Mammary epithelial cell (primary cell): ENCODE data around the gene TMEM63A.
A peak's percentile ranks its signal among the peaks of the same experiment; 100 is the strongest.

Experiments
- CTCF ChIP-seq, 2 donors: IDR thresholded peaks in 1 of 2; conservative IDR thresholded peaks in 1 of 2; 2 replicates each; pipeline ENCODE4 v1.5.1; 2011 to 2012; ENCODE audit warnings: inconsistent platforms in 2 of 2, low read length in 2 of 2, mild to moderate bottlenecking in 2 of 2, control low read depth in 1 of 2, low read depth in 1 of 2; ENCODE audit not compliant: insufficient read depth in 1 of 2; ENCODE audit errors: extremely low read depth in 1 of 2
- EZH2 ChIP-seq: IDR thresholded peaks from 2 replicates; pipeline ENCODE4 v1.6.1; 2012; ENCODE audit warnings: low read length, inconsistent platforms, borderline replicate concordance

- peak in 1 of 2 donors; percentile 40 for TF ChIP-seq CTCF (conservative IDR thresholded peaks at IDR 0.05 in 1 of 2, IDR thresholded peaks at IDR 0.05 in 1 of 2; ENCODE audit: extremely low read depth in 1 of 2, insufficient read depth in 1 of 2, low read depth in 1 of 2, low read length in 2 of 2)
- TF ChIP-seq EZH2, result no peak
Measured at GRCh38 chr1:225881959-225882693, at the start of gene TMEM63A.
